Fibroblast of skin of scalp (primary cell): ENCODE measurements around the gene ZNF543. TPM values are rescaled to one million over a fixed set of nuclear protein-coding genes. Genes with fewer than 3 reads are reported as not detected.

Experiments
- DNase-seq: peaks from one replicate; pipeline ENCODE4 v3.0.0-alpha.2; 2013
- polyA plus RNA-seq, 2 experiments: library from polyadenylated mRNA; unstranded; fragments of 120-200 nt; gene quantifications; one replicate each; pipeline ENCODE4 v1.2.1, GENCODE V29; 2013; ENCODE audit not compliant: insufficient read length in 2 of 2

The ZNF543 gene
- 2.2 TPM for polyA plus RNA-seq (2013, experiment 1 of 2; ENCODE audit: insufficient read length)
- 2.5 TPM for polyA plus RNA-seq (2013, experiment 2 of 2; ENCODE audit: insufficient read length)

GRCh38 chr19:57320180-57321084 is at the start of gene ZNF543:
Gene ZNF543, plus strand, starts transcription at chr19:57320472. Its CDS starts 382 bp downstream, at chr19:57320854.
- DNase-seq = peak; percentile 97

DNA sequence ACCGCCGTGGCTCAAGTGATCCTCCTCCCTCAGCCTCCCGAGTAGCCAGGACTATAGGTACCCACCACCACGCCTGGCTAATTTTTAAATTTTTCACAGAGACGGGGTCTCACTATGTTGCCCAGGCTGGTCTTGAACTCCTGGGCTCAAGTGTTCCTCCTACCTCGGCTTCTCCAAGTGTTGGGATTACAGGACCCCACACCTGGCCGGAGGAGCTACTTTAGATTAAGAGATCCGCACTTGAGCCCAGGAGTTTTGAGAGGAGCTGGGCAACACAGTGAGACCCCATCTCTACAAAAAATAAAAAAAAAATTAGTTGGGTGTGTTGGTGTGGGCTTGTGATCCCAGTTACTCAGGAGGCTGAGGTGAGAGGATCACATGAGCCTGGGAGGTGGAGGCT is 49.0 kb upstream of the ZNF543 start:
- DNase-seq = no peak

DNA sequence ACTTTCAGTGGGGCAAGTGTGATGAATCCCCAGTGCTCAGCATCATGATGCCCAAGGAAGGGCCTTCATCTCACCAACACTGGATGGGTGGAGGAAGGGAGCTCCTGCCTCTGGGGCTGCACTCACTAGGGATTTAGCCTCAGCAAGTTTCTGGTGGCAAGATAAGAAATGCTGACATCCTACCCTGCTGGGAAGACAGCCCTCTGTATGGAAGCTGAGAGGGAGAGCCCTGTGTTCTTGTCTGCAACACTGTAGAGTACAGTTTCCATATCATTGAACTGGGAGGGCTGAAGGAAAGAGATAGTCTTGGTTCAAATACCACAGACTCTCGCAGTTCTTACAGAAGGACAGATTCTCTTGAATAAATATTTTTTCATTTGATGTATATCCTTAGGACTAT is 47.3 kb upstream of the ZNF543 start:
- DNase-seq = no peak

DNA sequence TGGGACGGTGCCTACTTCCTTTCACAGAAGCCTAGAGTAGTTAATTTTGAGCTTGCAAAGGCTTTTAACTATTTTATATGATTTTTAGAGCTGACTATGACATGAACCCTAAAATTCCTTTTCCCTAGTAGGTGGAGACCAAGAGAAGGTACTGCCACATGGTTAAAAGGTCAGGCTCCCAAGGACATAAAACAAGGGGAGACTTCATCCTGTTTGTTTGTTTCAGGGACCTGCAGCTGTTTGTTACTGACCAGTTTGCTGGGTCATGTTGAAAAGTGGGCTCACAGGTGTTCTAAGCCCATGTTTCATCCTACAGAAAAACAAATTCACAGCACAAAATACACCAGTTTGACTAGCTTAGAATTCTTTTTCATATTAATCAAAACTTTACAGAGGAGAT is 43.8 kb upstream of the ZNF543 start:
- DNase-seq = no peak

- DNase-seq = peak; percentile 43
These were observed 41.8 kb upstream of the ZNF543 start for GRCh38 chr19:57278481-57278880.

DNA sequence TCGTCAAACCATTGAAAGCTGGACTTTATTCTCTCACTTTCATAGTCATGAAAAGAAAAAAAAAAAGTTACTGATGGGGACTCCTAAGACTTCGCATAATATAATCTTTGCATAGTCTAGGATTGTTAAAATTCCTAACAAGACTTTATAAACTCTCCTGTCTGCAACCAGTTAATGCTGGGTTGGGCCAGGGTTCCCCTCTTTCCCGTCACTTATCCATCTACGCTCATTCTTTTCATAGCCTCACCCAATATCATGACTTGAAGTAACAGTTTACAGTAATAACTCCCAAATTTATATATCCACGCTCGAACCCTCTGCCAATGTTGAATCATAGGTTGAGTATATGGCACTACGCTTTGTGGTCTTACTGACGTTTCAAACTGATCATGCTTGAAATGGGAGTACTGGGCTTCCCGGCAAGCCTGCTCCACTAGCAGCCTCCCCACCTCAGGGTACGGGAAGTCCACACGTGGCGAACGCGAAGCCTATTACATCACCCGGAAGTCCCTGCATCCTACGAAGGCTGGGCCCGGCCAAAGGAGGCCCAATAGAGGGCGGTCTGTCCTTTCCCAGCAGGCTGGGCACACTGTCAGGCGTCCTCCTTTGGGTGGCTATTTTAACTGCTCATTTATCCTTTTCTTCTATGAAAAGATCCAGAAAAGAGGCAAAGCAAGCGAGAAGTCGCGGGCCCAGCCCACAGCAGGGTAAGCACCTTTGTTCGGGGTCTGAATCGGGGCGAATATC is 40.7 kb upstream of the ZNF543 start:
- peak; percentile 98 for DNase-seq

- peak; percentile 99 for DNase-seq
These were observed 39.9 kb upstream of the ZNF543 start, which contains the start of gene ZNF460 for GRCh38 chr19:57280165-57280961. Gene ZNF460, plus strand, starts transcription at chr19:57280485. Its CDS starts 322 bp downstream, at chr19:57280807.

- no peak for DNase-seq
These were observed 39.3 kb upstream of the ZNF543 start for GRCh38 chr19:57280962-57281400.

- no peak for DNase-seq
These were observed 38.1 kb upstream of the ZNF543 start for GRCh38 chr19:57282011-57282643.

DNA sequence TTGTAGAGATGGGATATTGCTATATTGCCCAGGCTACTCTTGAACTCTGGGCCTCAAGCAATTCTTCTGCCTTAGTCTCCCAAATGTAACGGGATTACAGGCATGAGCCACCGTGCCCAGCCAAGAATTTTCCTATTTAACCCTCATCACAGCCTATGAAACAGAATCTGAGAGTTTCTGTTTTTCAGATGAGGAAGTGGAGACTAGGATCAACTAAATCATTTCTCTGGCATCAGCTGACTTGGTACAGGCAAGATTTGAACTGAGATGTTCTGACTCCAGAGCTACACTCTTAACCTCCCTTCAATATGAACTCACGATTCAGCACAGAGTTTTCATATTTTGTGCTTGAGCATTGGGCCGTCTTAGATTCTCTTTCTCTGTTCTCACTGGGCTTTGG is 31.9 kb upstream of the ZNF543 start:
- DNase-seq = no peak

- DNase-seq = no peak
These were observed 29.3 kb upstream of the ZNF543 start for GRCh38 chr19:57290970-57291369.

DNA sequence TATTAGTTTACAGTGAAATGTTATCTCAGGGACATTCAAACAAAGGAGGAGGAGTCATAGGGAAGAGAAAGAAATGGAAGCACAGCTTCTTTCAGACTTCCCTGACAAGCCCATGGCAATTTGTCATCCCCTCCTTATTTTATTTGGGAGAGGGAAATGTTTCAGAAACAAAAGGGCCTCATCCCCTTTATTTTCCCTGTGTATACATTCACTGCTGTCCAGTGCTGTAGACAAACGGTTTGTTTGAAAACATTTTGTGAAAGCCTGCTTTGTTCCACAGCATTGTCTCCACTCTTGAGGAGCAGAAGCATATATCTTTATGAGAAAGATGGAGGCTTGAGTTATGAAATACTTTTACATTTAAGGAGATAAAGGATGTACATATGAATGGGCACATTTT is 27.7 kb upstream of the ZNF543 start:
- no peak for DNase-seq

- DNase-seq = no peak
These were observed 26.6 kb upstream of the ZNF543 start for GRCh38 chr19:57293719-57294118.

GRCh38 chr19:57302020-57302465 is 18.2 kb upstream of the ZNF543 start:
- DNase-seq = peak; percentile 89

DNA sequence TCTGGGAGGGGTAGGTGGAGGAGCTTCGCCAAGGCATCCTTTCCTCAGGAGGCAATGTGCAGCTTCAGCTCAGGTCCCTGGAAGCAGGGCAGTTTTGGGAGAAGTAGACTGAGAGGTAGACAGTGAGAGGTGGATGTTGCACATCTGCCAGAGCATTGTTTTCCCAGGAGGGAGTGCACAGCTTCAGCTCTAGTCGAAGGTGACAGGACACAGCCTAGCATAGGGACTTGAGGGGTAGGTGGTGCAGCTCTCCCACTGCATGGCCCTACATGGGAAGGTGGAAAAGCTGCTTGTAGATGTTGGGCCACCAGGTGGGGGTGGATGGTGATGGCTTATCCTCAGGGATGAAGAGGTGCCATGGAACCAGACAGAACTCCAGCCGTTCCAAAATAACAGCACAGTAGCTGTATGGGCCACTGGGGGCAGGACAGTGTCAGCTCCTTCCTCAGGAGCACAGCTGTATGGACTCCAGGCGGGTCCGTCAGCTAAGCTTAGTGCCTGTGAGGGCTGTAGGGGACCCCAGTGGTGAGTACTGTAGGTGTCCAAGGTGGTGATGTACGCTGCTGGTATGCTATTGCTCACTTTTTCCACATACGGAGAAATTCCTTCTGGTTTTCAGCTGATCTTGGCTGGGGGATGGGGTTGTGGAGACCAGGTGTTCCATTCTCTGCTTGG is 17.4 kb upstream of the ZNF543 start:
- DNase-seq = no peak

DNA sequence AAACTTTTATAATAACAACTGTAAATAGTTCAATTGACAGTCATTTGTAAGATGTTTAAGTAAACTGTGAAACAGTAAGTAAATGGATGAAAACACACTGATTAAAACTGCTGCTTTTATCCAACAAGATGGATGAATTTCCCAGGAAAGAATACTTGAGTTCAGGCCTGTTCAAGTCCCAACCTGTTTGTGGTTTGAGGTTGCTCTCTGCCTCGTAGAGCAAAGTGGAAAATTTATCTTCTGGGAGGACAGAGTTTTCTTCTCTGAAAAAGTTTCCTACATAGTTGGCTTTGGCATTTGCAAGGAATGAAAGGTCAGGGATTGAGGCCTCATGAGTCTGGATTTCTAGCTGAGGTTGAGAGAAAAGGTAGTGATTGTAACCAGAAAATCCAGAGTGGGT is 15.2 kb upstream of the ZNF543 start:
- no peak for DNase-seq

GRCh38 chr19:57308514-57308913 is 11.8 kb upstream of the ZNF543 start:
- no peak for DNase-seq

DNA sequence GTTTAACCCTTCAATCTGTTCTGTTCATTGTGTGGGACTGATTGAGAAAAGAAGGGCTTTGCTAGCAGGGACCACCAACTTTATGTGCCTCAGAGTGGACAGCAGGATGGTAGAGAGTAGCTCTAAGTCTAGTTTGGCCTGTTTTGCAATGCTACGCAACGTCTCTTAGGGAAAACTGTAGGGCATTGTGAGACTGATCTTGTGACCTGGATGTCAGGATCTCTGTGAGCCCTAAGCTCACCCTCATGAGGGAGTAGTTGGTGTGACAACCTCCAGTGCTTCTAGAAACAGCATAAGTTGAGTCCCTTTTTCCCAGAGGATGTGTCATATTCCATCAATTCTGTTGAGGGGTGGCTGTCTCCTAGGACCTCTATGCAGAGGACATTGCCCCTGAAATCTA is 9.5 kb upstream of the ZNF543 start:
- DNase-seq = no peak

GRCh38 chr19:57314146-57314545 is 6.1 kb upstream of the ZNF543 start:
- no peak for DNase-seq

DNA sequence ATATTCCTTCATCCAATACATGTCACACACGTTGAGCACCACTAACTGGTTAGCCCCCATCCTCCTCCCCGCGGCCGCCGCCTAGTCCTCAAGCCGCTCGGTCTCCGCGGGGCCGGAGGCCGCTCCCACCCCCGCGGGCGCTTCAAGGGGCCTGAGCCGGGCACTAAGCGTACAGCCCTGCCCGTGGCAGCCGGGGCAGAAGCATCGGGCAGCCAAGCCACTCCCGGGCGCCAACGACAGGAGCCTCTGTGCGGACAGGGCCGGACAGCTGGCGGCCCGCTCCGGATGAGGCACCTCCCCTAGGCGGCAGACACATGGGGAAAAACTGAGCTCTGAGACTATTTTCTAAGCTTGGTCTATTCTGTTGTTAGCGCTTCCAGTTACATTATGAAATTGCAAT is 2.8 kb upstream of the ZNF543 start:
- no peak for DNase-seq

GRCh38 chr19:57319869-57320179 is 448 bp upstream of the ZNF543 start:
- DNase-seq = no peak

DNA sequence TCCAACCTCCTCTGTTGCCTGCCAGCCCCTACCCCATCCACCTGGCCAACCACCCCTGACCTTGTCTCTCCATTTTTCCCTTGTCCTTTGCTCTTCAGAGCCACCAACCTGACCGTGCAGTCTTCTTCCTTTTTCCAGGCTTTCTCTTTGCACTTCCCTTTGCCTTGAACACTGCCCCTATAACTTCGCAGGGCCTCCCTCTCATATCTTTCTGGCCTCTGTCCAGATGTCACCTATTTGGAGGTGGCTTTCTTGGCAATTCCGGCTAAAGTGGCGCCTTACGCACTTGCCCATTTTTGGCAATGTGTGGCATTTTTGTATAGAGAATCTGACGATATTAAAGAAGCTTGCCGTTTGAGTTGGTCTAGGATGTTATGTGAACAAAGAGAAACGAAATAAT is 844 bp downstream of the ZNF543 start:
- no peak for DNase-seq
